Ovary (tissue), 3 donors: ENCODE results near the gene PMFBP1.

Experiments used
- CTCF ChIP-seq, 3 donors: fragments of 450-650 bp in 2 of 3; fragments of 200-600 bp in 1 of 3; IDR thresholded peaks; one replicate each; pipeline versions ENCODE4 v1.5.1 to v1.8.0; 2016 to 2022; ENCODE audit warnings: antibody characterized with exemption in 3 of 3, mild to moderate bottlenecking in 1 of 3
- POLR2A ChIP-seq: fragments of 450-650 bp; IDR thresholded peaks from one replicate; pipeline ENCODE4 v1.6.1; 2017; ENCODE audit warnings: antibody characterized with exemption, mild to moderate bottlenecking, moderate library complexity
- donor health status: DM: no; HTN: no; CAD: no.

DNA sequence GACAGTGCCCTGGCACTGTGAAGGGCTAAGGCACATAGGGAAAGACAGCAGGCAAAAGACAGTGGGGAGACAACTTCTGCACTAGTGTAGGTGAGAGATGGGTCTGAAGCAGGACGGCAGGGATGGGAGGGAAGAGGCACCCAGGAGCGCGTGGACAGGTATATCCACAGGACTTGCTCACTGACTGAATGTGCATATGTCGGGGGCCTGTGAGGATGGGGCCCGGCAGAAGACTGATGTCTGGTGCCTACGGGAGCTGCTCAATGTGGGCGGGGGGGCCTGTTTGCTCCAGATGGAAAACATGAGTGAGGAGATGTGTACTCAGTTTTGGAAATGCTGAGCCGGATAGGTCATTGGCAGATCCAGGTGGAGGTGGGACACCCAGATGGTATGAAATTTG is 47.3 kb upstream of the PMFBP1 start:
- TF ChIP-seq POLR2A, result no peak
- TF ChIP-seq CTCF (IDR thresholded peaks at IDR 0.05), result no peak
